Measurements from ENCODE around the gene MDFI.

Gene MDFI

DNA sequence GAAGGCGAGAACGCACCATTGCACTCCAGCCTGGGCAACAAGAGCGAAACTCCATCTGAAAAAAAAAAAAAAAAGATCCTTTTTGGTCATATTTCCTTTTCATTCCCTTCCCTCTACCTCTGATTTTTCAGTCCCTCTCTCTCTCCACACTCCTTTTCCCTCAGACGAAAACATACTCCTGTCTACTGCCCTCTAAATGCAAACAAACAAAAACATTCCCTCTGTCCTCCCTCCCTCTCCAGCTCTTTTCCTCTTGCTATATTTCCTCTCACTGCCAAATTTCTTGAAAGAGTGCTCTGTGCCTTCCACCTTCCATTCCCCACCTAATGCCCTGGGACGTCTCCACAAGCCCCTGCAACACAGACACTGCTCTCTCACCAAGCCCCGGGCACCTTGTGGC, 14.9 kb upstream of the MDFI start:
- no peaks in the 10 kb centered on the region for H3K36me3 ChIP-seq (ENCODE audit: control insufficient read depth in 4 of 4, insufficient read depth in 4 of 4, low read length in 3 of 4)
- CTCF ChIA-PET = no interaction called here
- no peak for DNase-seq
- H3K27me3 ChIP-seq (replicated peaks in 2 of 5; ENCODE audit: control insufficient read depth in 4 of 5, insufficient read depth in 5 of 5, low read length in 4 of 5) = no peaks in the 10 kb centered on the region
- peaks cover 0 to 9% (median 3%) of the 10 kb centered on the region in 5 experiments for H3K9me3 ChIP-seq (ENCODE audit: control extremely low read depth in 1 of 5, control insufficient read depth in 4 of 5, insufficient read depth in 2 of 5, low read depth in 1 of 5, low read length in 4 of 5)
- no peak overlapping the region for H3K4me3 ChIP-seq (ENCODE audit: control insufficient read depth in 1 of 7, extremely low read depth in 1 of 7, insufficient read depth in 4 of 7, low read depth in 2 of 7, low read length in 6 of 7)
- 98% methylated on average over 4 of the region's 6 CpGs for WGBS (ENCODE audit: insufficient coverage)
- POLR2A ChIA-PET = no interaction called here
- H3K27ac ChIP-seq (ENCODE audit: insufficient read depth in 1 of 2, low read depth in 1 of 2, low read length in 2 of 2, poor library complexity in 1 of 2, severe bottlenecking in 2 of 2) = no peak overlapping the region
- peaks cover 0 to 24% (median 9%) of the 10 kb centered on the region in 4 experiments for H3K4me1 ChIP-seq (ENCODE audit: control extremely low read depth in 1 of 4, control insufficient read depth in 4 of 4, insufficient read depth in 4 of 4, low read length in 3 of 4)

DNA sequence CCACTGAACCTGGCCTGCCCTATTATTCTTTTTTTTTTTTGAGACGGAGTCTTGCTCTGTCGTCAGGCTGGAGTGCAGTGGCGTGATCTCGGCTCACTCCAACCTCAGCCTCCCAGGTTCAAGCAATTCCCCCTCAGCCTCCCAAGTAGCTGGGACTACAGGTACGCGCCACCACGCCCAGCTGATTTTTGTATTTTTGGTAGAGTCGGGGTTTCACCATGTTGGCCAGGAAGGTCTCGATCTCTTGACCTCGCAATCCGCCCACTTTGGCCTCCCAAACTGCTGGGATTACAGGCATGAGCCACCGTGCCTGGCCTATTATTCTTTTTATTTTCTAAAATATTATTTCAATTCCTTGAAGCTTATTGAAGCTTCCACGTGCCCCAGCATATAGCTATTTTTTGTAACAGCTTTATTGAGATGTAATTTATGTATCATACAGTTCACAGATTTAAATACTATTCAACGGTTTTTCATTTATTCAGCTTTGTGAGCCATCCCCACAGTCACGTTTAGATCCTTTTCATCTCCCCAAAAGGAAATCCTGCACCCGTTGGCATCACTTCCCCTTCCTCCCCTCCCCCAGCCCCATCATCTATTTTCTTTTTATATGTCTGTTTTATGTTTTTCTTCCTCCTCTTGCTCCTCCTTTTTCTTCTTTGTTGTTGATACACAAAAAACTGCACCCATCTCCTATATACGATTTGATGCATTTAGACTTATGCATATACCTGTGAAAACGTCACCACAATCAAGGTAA, 13.5 kb upstream of the MDFI start:
- Histone ChIP-seq H3K27ac (ENCODE audit: insufficient read depth in 1 of 2, low read depth in 1 of 2, low read length in 2 of 2, poor library complexity in 1 of 2, severe bottlenecking in 2 of 2) (no peak overlapping the region), H3K9me3 (ENCODE audit: control extremely low read depth in 1 of 5, control insufficient read depth in 4 of 5, insufficient read depth in 2 of 5, low read depth in 1 of 5, low read length in 4 of 5) (peaks cover 0 to 9% (median 3%) of the 10 kb centered on the region in 5 experiments), H3K36me3 (ENCODE audit: control insufficient read depth in 4 of 4, insufficient read depth in 4 of 4, low read length in 3 of 4) (no peaks in the 10 kb centered on the region), H3K27me3 (replicated peaks in 2 of 5; ENCODE audit: control insufficient read depth in 4 of 5, insufficient read depth in 5 of 5, low read length in 4 of 5) (no peaks in the 10 kb centered on the region), H3K4me1 (ENCODE audit: control extremely low read depth in 1 of 4, control insufficient read depth in 4 of 4, insufficient read depth in 4 of 4, low read length in 3 of 4) (peaks cover 0 to 24% (median 9%) of the 10 kb centered on the region in 4 experiments), H3K4me3 (ENCODE audit: control insufficient read depth in 1 of 7, extremely low read depth in 1 of 7, insufficient read depth in 4 of 7, low read depth in 2 of 7, low read length in 6 of 7) (no peak overlapping the region)
- DNase-seq = peak in 1 of 3 donors; percentile 21
- CTCF ChIA-PET = interaction anchor here (1.0 to 1.4 kb wide), 4 partner anchors 14 to 183 kb away, joined by 3 read pairs; no protein-coding TSS in a partner anchor
- 100% methylated on average over 11 of the region's 18 CpGs for WGBS (ENCODE audit: insufficient coverage)
- POLR2A ChIA-PET = interaction anchor here (0.5 to 0.7 kb wide), 2 partner anchors 16 to 26 kb away, joined by 3 to 4 read pairs; no protein-coding TSS in a partner anchor

GRCh38 chr6:41625442-41625841, 12.8 kb upstream of the MDFI start:
- DNase-seq = no peak
- WGBS (ENCODE audit: insufficient coverage) = 95% methylated on average over 3 of the region's 6 CpGs
- H3K27me3 ChIP-seq (replicated peaks in 2 of 5; ENCODE audit: control insufficient read depth in 4 of 5, insufficient read depth in 5 of 5, low read length in 4 of 5) = no peaks in the 10 kb centered on the region
- ChIA-PET POLR2A (interaction anchor here (0.7 to 0.8 kb wide), 2 partner anchors 10 to 26 kb away, joined by 3 read pairs; no protein-coding TSS in a partner anchor), CTCF (interaction anchor here (1.0 to 1.7 kb wide), 5 partner anchors 14 to 183 kb away, joined by 3 to 4 read pairs (median 3); no protein-coding TSS in a partner anchor)
- no peak overlapping the region for H3K27ac ChIP-seq (ENCODE audit: insufficient read depth in 1 of 2, low read depth in 1 of 2, low read length in 2 of 2, poor library complexity in 1 of 2, severe bottlenecking in 2 of 2)
- no peak overlapping the region for H3K4me3 ChIP-seq (ENCODE audit: control insufficient read depth in 1 of 7, extremely low read depth in 1 of 7, insufficient read depth in 4 of 7, low read depth in 2 of 7, low read length in 6 of 7)
- H3K9me3 ChIP-seq (ENCODE audit: control extremely low read depth in 1 of 5, control insufficient read depth in 4 of 5, insufficient read depth in 2 of 5, low read depth in 1 of 5, low read length in 4 of 5) = peaks cover 0 to 9% (median 3%) of the 10 kb centered on the region in 5 experiments
- no peaks in the 10 kb centered on the region for H3K36me3 ChIP-seq (ENCODE audit: control insufficient read depth in 4 of 4, insufficient read depth in 4 of 4, low read length in 3 of 4)
- H3K4me1 ChIP-seq (ENCODE audit: control extremely low read depth in 1 of 4, control insufficient read depth in 4 of 4, insufficient read depth in 4 of 4, low read length in 3 of 4) = peaks cover 0 to 24% (median 9%) of the 10 kb centered on the region in 4 experiments

DNA sequence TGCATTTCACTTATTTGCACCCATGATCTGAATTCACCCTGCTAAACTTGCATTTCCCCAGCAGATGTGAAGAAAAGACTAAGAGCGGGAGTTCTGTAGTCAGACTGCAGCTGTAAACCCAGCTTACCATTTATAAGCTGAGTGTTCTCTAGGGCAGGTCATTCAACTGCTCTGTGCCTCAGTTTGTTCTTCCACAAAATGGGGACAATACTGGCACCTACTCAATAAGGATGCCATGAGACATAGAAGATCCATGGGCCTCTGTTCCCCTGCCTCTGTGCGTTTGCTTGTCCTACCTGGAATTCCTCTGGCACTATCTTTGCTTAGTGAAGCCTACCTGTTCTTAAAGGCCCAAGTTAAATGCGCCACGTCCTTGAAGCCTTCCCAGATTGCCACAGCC, 12.2 kb upstream of the MDFI start:
- Histone ChIP-seq H3K27ac (ENCODE audit: insufficient read depth in 1 of 2, low read depth in 1 of 2, low read length in 2 of 2, poor library complexity in 1 of 2, severe bottlenecking in 2 of 2) (no peak overlapping the region), H3K4me1 (ENCODE audit: control extremely low read depth in 1 of 4, control insufficient read depth in 4 of 4, insufficient read depth in 4 of 4, low read length in 3 of 4) (peaks cover 0 to 24% (median 9%) of the 10 kb centered on the region in 4 experiments), H3K4me3 (ENCODE audit: control insufficient read depth in 1 of 7, extremely low read depth in 1 of 7, insufficient read depth in 4 of 7, low read depth in 2 of 7, low read length in 6 of 7) (no peak overlapping the region), H3K36me3 (ENCODE audit: control insufficient read depth in 4 of 4, insufficient read depth in 4 of 4, low read length in 3 of 4) (no peaks in the 10 kb centered on the region), H3K27me3 (replicated peaks in 2 of 5; ENCODE audit: control insufficient read depth in 4 of 5, insufficient read depth in 5 of 5, low read length in 4 of 5) (no peaks in the 10 kb centered on the region), H3K9me3 (ENCODE audit: control extremely low read depth in 1 of 5, control insufficient read depth in 4 of 5, insufficient read depth in 2 of 5, low read depth in 1 of 5, low read length in 4 of 5) (peaks cover 0 to 8% (median 3%) of the 10 kb centered on the region in 5 experiments)
- ChIA-PET POLR2A (interaction anchor here (0.8 kb wide), 1 partner anchor 9 kb away, joined by 3 read pairs; no protein-coding TSS in a partner anchor), CTCF (interaction anchor here (1.0 to 1.7 kb wide), 3 partner anchors 15 to 26 kb away, joined by 3 to 4 read pairs (median 3); no protein-coding TSS in a partner anchor)
- DNase-seq = no peak
- 100% methylated on average over 3 of the region's 4 CpGs for WGBS (ENCODE audit: insufficient coverage)

DNA sequence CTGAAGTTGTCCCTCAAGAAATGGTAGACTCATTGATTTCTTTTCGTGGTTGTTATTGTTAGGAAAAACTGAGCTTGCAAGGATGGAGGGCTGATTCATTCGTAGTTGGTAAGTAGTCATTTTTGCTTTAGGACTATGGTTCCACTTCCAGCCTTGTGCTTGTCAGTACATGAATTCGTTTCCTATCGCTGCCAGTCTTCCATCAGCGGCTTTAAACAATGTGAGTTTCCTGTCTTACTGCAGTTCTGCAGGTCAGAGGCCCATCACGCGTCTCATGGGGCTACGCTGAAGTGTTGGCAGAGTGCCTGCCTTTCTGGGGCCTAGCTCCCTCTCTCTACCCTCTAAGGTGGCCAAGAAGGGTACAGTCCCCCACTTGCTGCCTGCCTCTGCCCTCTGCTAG, 11.4 kb upstream of the MDFI start:
- DNase-seq = peak; percentile 19 to 54 (median 41)
- H3K4me1 ChIP-seq (ENCODE audit: control extremely low read depth in 1 of 4, control insufficient read depth in 4 of 4, insufficient read depth in 4 of 4, low read length in 3 of 4) = peaks cover 0 to 24% (median 9%) of the 10 kb centered on the region in 4 experiments
- H3K27ac ChIP-seq (ENCODE audit: insufficient read depth in 1 of 2, low read depth in 1 of 2, low read length in 2 of 2, poor library complexity in 1 of 2, severe bottlenecking in 2 of 2) = no peak overlapping the region
- no peaks in the 10 kb centered on the region for H3K36me3 ChIP-seq (ENCODE audit: control insufficient read depth in 4 of 4, insufficient read depth in 4 of 4, low read length in 3 of 4)
- POLR2A ChIA-PET = no interaction called here
- no peak overlapping the region for H3K4me3 ChIP-seq (ENCODE audit: control insufficient read depth in 1 of 7, extremely low read depth in 1 of 7, insufficient read depth in 4 of 7, low read depth in 2 of 7, low read length in 6 of 7)
- H3K27me3 ChIP-seq (replicated peaks in 2 of 5; ENCODE audit: control insufficient read depth in 4 of 5, insufficient read depth in 5 of 5, low read length in 4 of 5) = no peaks in the 10 kb centered on the region
- CTCF ChIA-PET = interaction anchor here (0.6 to 1.7 kb wide), 4 partner anchors 16 to 56 kb away, joined by 3 to 4 read pairs (median 3); no protein-coding TSS in a partner anchor
- peaks cover 0 to 2% (median under 1%) of the 10 kb centered on the region in 5 experiments for H3K9me3 ChIP-seq (ENCODE audit: control extremely low read depth in 1 of 5, control insufficient read depth in 4 of 5, insufficient read depth in 2 of 5, low read depth in 1 of 5, low read length in 4 of 5)
- 6% methylated on average over 8 of the region's 8 CpGs for WGBS (ENCODE audit: insufficient coverage)

GRCh38 chr6:41629128-41629527, 9.1 kb upstream of the MDFI start:
- Histone ChIP-seq H3K27ac (ENCODE audit: insufficient read depth in 1 of 2, low read depth in 1 of 2, low read length in 2 of 2, poor library complexity in 1 of 2, severe bottlenecking in 2 of 2) (no peak overlapping the region), H3K36me3 (ENCODE audit: control insufficient read depth in 4 of 4, insufficient read depth in 4 of 4, low read length in 3 of 4) (no peaks in the 10 kb centered on the region), H3K4me1 (ENCODE audit: control extremely low read depth in 1 of 4, control insufficient read depth in 4 of 4, insufficient read depth in 4 of 4, low read length in 3 of 4) (peaks cover 0 to 24% (median 9%) of the 10 kb centered on the region in 4 experiments), H3K9me3 (ENCODE audit: control extremely low read depth in 1 of 5, control insufficient read depth in 4 of 5, insufficient read depth in 2 of 5, low read depth in 1 of 5, low read length in 4 of 5) (no peaks in the 10 kb centered on the region), H3K27me3 (replicated peaks in 2 of 5; ENCODE audit: control insufficient read depth in 4 of 5, insufficient read depth in 5 of 5, low read length in 4 of 5) (no peaks in the 10 kb centered on the region), H3K4me3 (ENCODE audit: control insufficient read depth in 1 of 7, extremely low read depth in 1 of 7, insufficient read depth in 4 of 7, low read depth in 2 of 7, low read length in 6 of 7) (no peak overlapping the region)
- POLR2A ChIA-PET = no interaction called here
- CTCF ChIA-PET = no interaction called here
- WGBS (ENCODE audit: insufficient coverage) = no CpG with 5 or more reads among the region's 2 CpGs
- DNase-seq = no peak

DNA sequence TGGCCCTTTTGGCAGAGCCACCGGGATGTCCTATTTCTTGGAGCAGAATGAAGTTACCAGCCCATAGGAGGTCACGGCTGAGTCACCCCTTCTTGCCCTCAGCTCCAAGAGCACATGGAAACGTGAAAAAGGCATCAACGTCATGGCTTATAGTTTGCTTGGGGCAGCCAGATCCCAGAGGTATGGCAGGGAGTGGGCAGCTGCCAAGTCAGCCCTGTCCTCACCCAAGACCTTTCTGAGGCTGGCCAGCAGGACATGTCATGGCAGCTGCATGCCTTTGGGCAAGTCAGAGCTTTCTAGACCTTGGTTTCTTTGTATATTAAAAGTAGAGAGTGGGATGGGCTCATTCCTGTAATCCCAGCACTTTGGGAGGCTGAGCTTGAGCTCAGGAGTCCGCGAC, 8.2 kb upstream of the MDFI start:
- Histone ChIP-seq H3K27me3 (replicated peaks in 2 of 5; ENCODE audit: control insufficient read depth in 4 of 5, insufficient read depth in 5 of 5, low read length in 4 of 5) (no peaks in the 10 kb centered on the region), H3K4me3 (ENCODE audit: control insufficient read depth in 1 of 7, extremely low read depth in 1 of 7, insufficient read depth in 4 of 7, low read depth in 2 of 7, low read length in 6 of 7) (no peak overlapping the region), H3K9me3 (ENCODE audit: control extremely low read depth in 1 of 5, control insufficient read depth in 4 of 5, insufficient read depth in 2 of 5, low read depth in 1 of 5, low read length in 4 of 5) (no peaks in the 10 kb centered on the region), H3K27ac (ENCODE audit: insufficient read depth in 1 of 2, low read depth in 1 of 2, low read length in 2 of 2, poor library complexity in 1 of 2, severe bottlenecking in 2 of 2) (no peak overlapping the region), H3K36me3 (ENCODE audit: control insufficient read depth in 4 of 4, insufficient read depth in 4 of 4, low read length in 3 of 4) (no peaks in the 10 kb centered on the region), H3K4me1 (ENCODE audit: control extremely low read depth in 1 of 4, control insufficient read depth in 4 of 4, insufficient read depth in 4 of 4, low read length in 3 of 4) (peaks cover 0 to 29% (median 17%) of the 10 kb centered on the region in 4 experiments)
- WGBS (ENCODE audit: insufficient coverage) = 100% methylated on average over 4 of the region's 6 CpGs
- CTCF ChIA-PET = interaction anchor here (0.7 to 1.7 kb wide), 2 partner anchors 54 to 60 kb away, joined by 3 to 5 read pairs; no protein-coding TSS in a partner anchor
- DNase-seq = no peak
- POLR2A ChIA-PET = no interaction called here

Data from common myeloid progenitor, CD34-positive (primary cell).